GM13976 (cell line): ENCODE data around the gene GFI1.

Source experiments
- DNase-seq: peaks from one replicate; pipeline ENCODE4 v3.0.0; 2012; ENCODE audit warnings: low spot score
- CTCF ChIP-seq: IDR thresholded peaks from 2 replicates; pipeline ENCODE4 v1.5.1; 2012; ENCODE audit warnings: borderline replicate concordance, mild to moderate bottlenecking; ENCODE audit not compliant: insufficient read depth; ENCODE audit errors: extremely low read depth, missing control alignments, control extremely low read depth
- in situ Hi-C: fragments of 300-500 bp; cut with MboI; formaldehyde crosslinking; loops from one replicate; pipeline ENCODE4 v1.12.0; 2022; ENCODE audit warnings: low sequenced_read_pairs, mixed read lengths, inconsistent platforms; ENCODE audit not compliant: unreplicated experiment

GFI1 gene

GRCh38 chr1:92446546-92446945, 40.2 kb downstream of the GFI1 start:
- no peak for DNase-seq
- in situ Hi-C loops, result no loop called here
- TF ChIP-seq CTCF, result no peak

GRCh38 chr1:92445865-92446264, 40.9 kb downstream of the GFI1 start:
- in situ Hi-C loops, result no loop called here
- no peak for DNase-seq
- TF ChIP-seq CTCF, result no peak

GRCh38 chr1:92444351-92444750, 42.4 kb downstream of the GFI1 start:
- in situ Hi-C loops, result no loop called here
- no peak for DNase-seq
- TF ChIP-seq CTCF, result no peak

- in situ Hi-C loops, result no loop called here
- no peak for TF ChIP-seq CTCF
- DNase-seq, result no peak
These were observed 42.8 kb downstream of the GFI1 start for GRCh38 chr1:92443893-92444292.

GRCh38 chr1:92442351-92442750, 44.4 kb downstream of the GFI1 start:
- no peak for TF ChIP-seq CTCF
- in situ Hi-C loops, result no loop called here
- no peak for DNase-seq

GRCh38 chr1:92441697-92442342, 44.9 kb downstream of the GFI1 start:
- no peak for TF ChIP-seq CTCF
- in situ Hi-C loops, result no loop called here
- DNase-seq, result no peak
